SK-N-SH (cell line): Measurements from ENCODE around the gene PLAGL2. TPM values are rescaled to one million over a fixed set of nuclear protein-coding genes. Genes with fewer than 3 reads are reported as not detected.

Source experiments
- CTCF ChIA-PET: fragments of 300-600, 350-600 bp; formaldehyde crosslinking; extraction: SDS; loops from one replicate; lab custom pipeline; 2021; lab: Yijun Ruan, JAX
- POLR2A ChIA-PET: fragments of 350-600 bp; sonication (Branson Sonifier 250); formaldehyde crosslinking; extraction: SDS; loops from one replicate; lab custom pipeline; 2020; ENCODE audit warnings: antibody characterized with exemption, inconsistent platforms; lab: Yijun Ruan, JAX
- DNase-seq: peaks from one replicate; pipeline ENCODE4 v3.0.0; 2012
- H2AFZ ChIP-seq: fragments of 200-600 bp; sonication (generic); 2 replicates; pipeline ENCODE4 v1.8.1; 2016; ENCODE audit warnings: antibody characterized with exemption, mild to moderate bottlenecking, low read depth
- H3F3A ChIP-seq: fragments of 200-600 bp; sonication (generic); replicated peaks from 2 replicates; pipeline ENCODE3; 2016; ENCODE audit warnings: antibody characterized with exemption, mild to moderate bottlenecking; ENCODE audit not compliant: insufficient read depth
- H3K27ac ChIP-seq, 2 experiments: fragments of 200-500 bp in 1 of 2; fragments of 200-600 bp in 1 of 2; sonication (Bioruptor generic) in 1 of 2; sonication (generic), shearing (Covaris generic) in 1 of 2; 2 replicates each; pipeline versions ENCODE4 v1.5.1 to v1.6.1; 2014 to 2016; ENCODE audit warnings: low read depth in 2 of 2, inconsistent platforms in 1 of 2, low read length in 1 of 2, mild to moderate bottlenecking in 1 of 2, mixed read lengths in 1 of 2
- H3K27me3 ChIP-seq: fragments of 200-600 bp; sonication (generic), shearing (Covaris generic); 2 replicates; pipeline ENCODE4 v1.6.1; 2016; ENCODE audit warnings: mixed run types; ENCODE audit not compliant: insufficient read depth
- H3K36me3 ChIP-seq, 2 experiments: fragments of 200-500 bp in 1 of 2; fragments of 200-600 bp in 1 of 2; sonication (Bioruptor generic) in 1 of 2; sonication (generic) in 1 of 2; replicated peaks in 1 of 2; 2 replicates each; pipeline versions ENCODE3 to v1.5.1; 2014 to 2016; ENCODE audit warnings: low read length in 1 of 2, mild to moderate bottlenecking in 1 of 2; ENCODE audit not compliant: insufficient read depth in 2 of 2, control insufficient read depth in 1 of 2
- H3K4me1 ChIP-seq, 2 experiments: fragments of 200-500 bp in 1 of 2; fragments of 200-600 bp in 1 of 2; sonication (Bioruptor generic) in 1 of 2; sonication (generic), shearing (Covaris generic) in 1 of 2; 2 replicates each; pipeline versions ENCODE4 v1.5.1 to v1.6.1; 2014 to 2016; ENCODE audit warnings: low read depth in 1 of 2, low read length in 1 of 2, mixed run types in 1 of 2; ENCODE audit not compliant: insufficient read depth in 2 of 2, control insufficient read depth in 1 of 2
- H3K4me2 ChIP-seq: fragments of 200-600 bp; sonication (generic), shearing (Covaris generic); 2 replicates; pipeline ENCODE4 v1.6.1; 2017; ENCODE audit warnings: mixed run types
- H3K4me3 ChIP-seq, 2 experiments: fragments of 200-500 bp in 1 of 2; fragments of 200-600 bp in 1 of 2; sonication (Bioruptor generic) in 1 of 2; sonication (generic), shearing (Covaris generic) in 1 of 2; 2 replicates each; pipeline versions ENCODE4 v1.5.1 to v1.8.1; 2014 to 2016; ENCODE audit warnings: low read depth in 2 of 2, inconsistent platforms in 1 of 2, low read length in 1 of 2, mild to moderate bottlenecking in 1 of 2, mixed read lengths in 1 of 2, moderate library complexity in 1 of 2
- H3K79me2 ChIP-seq: fragments of 200-600 bp; sonication (generic); 2 replicates; pipeline ENCODE4 v1.8.1; 2017; ENCODE audit warnings: mild to moderate bottlenecking; ENCODE audit not compliant: insufficient read depth
- H3K9ac ChIP-seq: fragments of 200-600 bp; sonication (generic); 2 replicates; pipeline ENCODE4 v1.6.1; 2017; ENCODE audit warnings: mixed run types
- H3K9me2 ChIP-seq: fragments of 200-600 bp; sonication (generic); 2 replicates; pipeline ENCODE4 v1.6.1; 2017; ENCODE audit warnings: mixed run types
- H3K9me3 ChIP-seq: fragments of 200-600 bp; sonication (generic); 2 replicates; pipeline ENCODE4 v1.6.1; 2017; ENCODE audit warnings: mixed run types, mild to moderate bottlenecking, moderate library complexity
- H4K20me1 ChIP-seq: fragments of 200-600 bp; sonication (generic); 2 replicates; pipeline ENCODE4 v1.6.1; 2017; ENCODE audit warnings: mild to moderate bottlenecking, mixed run types; ENCODE audit not compliant: insufficient read depth
- CHD2 ChIP-seq: fragments of 150-350 bp; IDR thresholded peaks from 2 replicates; pipeline ENCODE4 v1.6.1; 2018; ENCODE audit warnings: low read length; ENCODE audit not compliant: partially characterized antibody
- ELF1 ChIP-seq: IDR thresholded peaks from 2 replicates; pipeline ENCODE4 v1.4.0; 2012
- EP300 ChIP-seq, 2 experiments: IDR thresholded peaks; 2 replicates each; pipeline versions ENCODE4 v1.4.0 to v1.6.1; 2012; ENCODE audit warnings: borderline replicate concordance in 1 of 2, low read depth in 1 of 2, low read length in 1 of 2
- FOSL2 ChIP-seq: IDR thresholded peaks from 2 replicates; pipeline ENCODE4 v1.4.0; 2012; ENCODE audit warnings: low read depth, mild to moderate bottlenecking, moderate library complexity, borderline replicate concordance
- FOXJ3 ChIP-seq: sonication (generic); formaldehyde crosslinking; IDR thresholded peaks from 2 replicates; pipeline ENCODE4 v1.5.1; 2020; ENCODE audit warnings: mild to moderate bottlenecking, missing genetic modification reagents
- FOXM1 ChIP-seq: IDR thresholded peaks from 2 replicates; pipeline ENCODE4 v1.4.0; 2012; ENCODE audit warnings: low read depth, mild to moderate bottlenecking
- GABPA ChIP-seq: IDR thresholded peaks from 2 replicates; pipeline ENCODE4 v1.4.0; 2012; ENCODE audit warnings: low read depth, mild to moderate bottlenecking
- JUND ChIP-seq: IDR thresholded peaks from 2 replicates; pipeline ENCODE4 v1.4.0; 2012
- MEF2A ChIP-seq: IDR thresholded peaks from 2 replicates; pipeline ENCODE4 v1.4.0; 2012; ENCODE audit warnings: low read depth, borderline replicate concordance
- NRF1 ChIP-seq: IDR thresholded peaks from 2 replicates; pipeline ENCODE4 v1.6.1; 2012; ENCODE audit warnings: low read depth, mild to moderate bottlenecking, low read length
- RCOR1 ChIP-seq: fragments of 150-350 bp; IDR thresholded peaks from 2 replicates; pipeline ENCODE4 v1.6.1; 2017; ENCODE audit warnings: antibody characterized with exemption, low read length
- RXRA ChIP-seq: IDR thresholded peaks from 2 replicates; pipeline ENCODE4 v1.4.0; 2012; ENCODE audit warnings: low read depth, mild to moderate bottlenecking, borderline replicate concordance
- SIN3A ChIP-seq: IDR thresholded peaks from 2 replicates; pipeline ENCODE4 v1.6.1; 2012; ENCODE audit warnings: low read depth, mild to moderate bottlenecking, low read length, moderate library complexity, borderline replicate concordance
- SMC3 ChIP-seq: IDR thresholded peaks from 2 replicates; pipeline ENCODE4 v1.6.1; 2012; ENCODE audit warnings: low read depth, low read length, improper control_type of control experiment
- TAF1 ChIP-seq: IDR thresholded peaks from 2 replicates; pipeline ENCODE4 v1.6.1; 2012; ENCODE audit warnings: low read depth, mild to moderate bottlenecking, low read length, moderate library complexity, borderline replicate concordance
- TEAD4 ChIP-seq: IDR thresholded peaks from 2 replicates; pipeline ENCODE4 v1.4.0; 2012; ENCODE audit warnings: mild to moderate bottlenecking, borderline replicate concordance; ENCODE audit not compliant: insufficient read depth
- WGBS: methylation state at CpG from one replicate; pipeline ENCODE4 v1.1.6; 2017; ENCODE audit warnings: low lambda C conversion rate; 5-methylcytosine and 5-hydroxymethylcytosine counted together
- polyA plus RNA-seq, 3 experiments: library from polyadenylated mRNA; depleted of rRNA; stranded (reverse); fragments of >200 nt; gene quantifications; 2 replicates each; pipeline ENCODE4 v1.2.3, GENCODE V29; 2012
- TF ChIP-seq, protein P1 (sequence below): IDR thresholded peaks from 2 replicates; pipeline ENCODE4 v1.4.0; 2012; ENCODE audit warnings: low read depth

PLAGL2 gene
- polyA plus RNA-seq, 1 of the 3 experiments (the other 2 are of a cell fraction) = 4.0 TPM

- Histone ChIP-seq H3K79me2 (peaks cover 24% of the 10 kb centered on the region), H3K27ac (no peak overlapping the region), H3K36me3 (peaks cover 19 to 38% of the 10 kb centered on the region in 2 experiments), H3K4me1 (no peaks in the 10 kb centered on the region), H3K27me3 (no peaks in the 10 kb centered on the region), H3K9ac (no peak overlapping the region), H3K4me2 (no peak overlapping the region), H4K20me1 (no peaks in the 10 kb centered on the region), H3K9me2 (no peaks in the 10 kb centered on the region), H3K4me3 (no peak overlapping the region), H3K9me3 (no peaks in the 10 kb centered on the region), H3F3A (peaks cover 3% of the 10 kb centered on the region), H2AFZ (no peak overlapping the region)
- CTCF ChIA-PET = no interaction called here
- DNase-seq = no peak
- POLR2A ChIA-PET = no interaction called here
- no peak for TF ChIP-seq FOXM1
- TF ChIP-seq JUND = no peak
- TF ChIP-seq FOSL2 = no peak
- TF ChIP-seq TEAD4 = no peak
- TF ChIP-seq SMC3 = no peak
- no peak for TF ChIP-seq ELF1
- TF ChIP-seq FOXJ3 (CRISPR knock-in tag) = no peak
- TF ChIP-seq NRF1 = no peak
- no peak for TF ChIP-seq GABPA
- no peak for TF ChIP-seq CHD2
- TF ChIP-seq, protein P1, sequence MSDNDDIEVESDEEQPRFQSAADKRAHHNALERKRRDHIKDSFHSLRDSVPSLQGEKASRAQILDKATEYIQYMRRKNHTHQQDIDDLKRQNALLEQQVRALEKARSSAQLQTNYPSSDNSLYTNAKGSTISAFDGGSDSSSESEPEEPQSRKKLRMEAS = no peak
- TF ChIP-seq EP300 (IDR thresholded peaks at IDR 0.05; ENCODE audit: borderline replicate concordance in 1 of 2, low read depth in 1 of 2, low read length in 1 of 2) = no peak
- WGBS = 84% methylated on average over 8 of the region's 8 CpGs
Measured at GRCh38 chr20:32215147-32215546, 7.6 kb upstream of the PLAGL2 start.

DNA sequence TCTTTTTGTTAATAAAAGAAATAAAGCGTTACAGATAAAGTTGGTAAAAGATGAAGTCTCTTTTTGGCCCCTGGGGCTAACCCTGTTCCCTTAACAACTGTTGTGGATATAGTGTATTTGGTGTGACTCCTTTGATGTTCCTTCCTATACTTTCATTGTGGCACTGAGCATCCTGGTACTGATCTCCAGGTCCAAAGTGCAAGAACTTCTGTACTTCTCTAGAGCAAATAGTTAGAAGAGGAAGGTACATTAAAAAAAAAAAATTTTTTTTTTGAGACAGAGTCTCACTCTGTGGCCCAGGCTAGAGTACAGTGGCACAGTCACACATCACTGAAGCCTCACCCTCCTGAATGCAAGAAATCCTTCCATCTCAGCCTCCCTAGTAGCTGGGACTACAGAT lies 6.3 kb upstream of the PLAGL2 start:
- ChIA-PET CTCF (interaction anchor here (0.8 kb wide), 1 partner anchor 8 kb away, joined by 4 read pairs; no protein-coding TSS in a partner anchor), POLR2A (no interaction called here)
- DNase-seq = no peak
- no peak overlapping the region for H2AFZ ChIP-seq
- 96% methylated on average over 1 of the region's 1 CpG for WGBS
- no peaks in the 10 kb centered on the region for H4K20me1 ChIP-seq
- H3K9me3 ChIP-seq = no peaks in the 10 kb centered on the region
- peaks cover 19 to 34% of the 10 kb centered on the region in 2 experiments for H3K36me3 ChIP-seq
- no peaks in the 10 kb centered on the region for H3K27me3 ChIP-seq
- no peak overlapping the region for H3K27ac ChIP-seq
- no peak overlapping the region for H3K9ac ChIP-seq
- no peak overlapping the region for H3K4me2 ChIP-seq
- H3K4me3 ChIP-seq = no peak overlapping the region
- H3F3A ChIP-seq = peaks cover 3% of the 10 kb centered on the region
- H3K9me2 ChIP-seq = no peaks in the 10 kb centered on the region
- peaks cover 37% of the 10 kb centered on the region for H3K79me2 ChIP-seq
- TF ChIP-seq SIN3A (no peak), MEF2A (no peak), TAF1 (no peak), RXRA (no peak), SMC3 (no peak), RCOR1 (no peak)
- H3K4me1 ChIP-seq = peaks cover 2 to 6% of the 10 kb centered on the region in 2 experiments; a peak in 2 of 4 replicates
